DMS153 (cell line): ENCODE measurements around the gene SDCCAG8.
"Not testable (repeated sequence)": the region's sequence is repeated elsewhere in the genome, so short reads cannot be mapped to it uniquely, and the experiment has no call there.

ENCODE experiments used
- DNase-seq: peaks from one replicate; lab custom pipeline; 2025; lab: John Stamatoyannopoulos, UW

The SDCCAG8 gene

GRCh38 chr1:243335292-243335691, 79.5 kb downstream of the SDCCAG8 start:
- DNase-seq: no peak

- DNase-seq: no peak
These were observed 80.3 kb downstream of the SDCCAG8 start for GRCh38 chr1:243336163-243336562.

- not testable (repeated sequence) for DNase-seq
These were observed 83.0 kb downstream of the SDCCAG8 start for GRCh38 chr1:243338848-243339247.

GRCh38 chr1:243341074-243341473, 85.2 kb downstream of the SDCCAG8 start:
- DNase-seq: no peak

GRCh38 chr1:243343970-243344937, 88.4 kb downstream of the SDCCAG8 start:
- peak; percentile 69 for DNase-seq

- DNase-seq: no peak
These were observed 89.4 kb downstream of the SDCCAG8 start for GRCh38 chr1:243345205-243345604.

GRCh38 chr1:243346016-243346415, 90.2 kb downstream of the SDCCAG8 start:
- no peak for DNase-seq

GRCh38 chr1:243346468-243346867, 90.6 kb downstream of the SDCCAG8 start:
- DNase-seq: no peak

GRCh38 chr1:243348331-243348730, 92.5 kb downstream of the SDCCAG8 start:
- no peak for DNase-seq

- DNase-seq: no peak
These were observed 93.3 kb downstream of the SDCCAG8 start for GRCh38 chr1:243349128-243349527.

GRCh38 chr1:243351337-243351736, 95.5 kb downstream of the SDCCAG8 start:
- no peak for DNase-seq

GRCh38 chr1:243354511-243355153, 98.8 kb downstream of the SDCCAG8 start:
- DNase-seq: no peak

GRCh38 chr1:243363832-243364231, 108.0 kb downstream of the SDCCAG8 start:
- DNase-seq: no peak

GRCh38 chr1:243364330-243364729, 108.5 kb downstream of the SDCCAG8 start:
- DNase-seq: no peak

- no peak for DNase-seq
These were observed 109.0 kb downstream of the SDCCAG8 start for GRCh38 chr1:243364866-243365265.

- DNase-seq: no peak
These were observed 111.5 kb downstream of the SDCCAG8 start for GRCh38 chr1:243367314-243367713.

- DNase-seq: no peak
These were observed 118.6 kb downstream of the SDCCAG8 start for GRCh38 chr1:243374412-243374811.

- DNase-seq: no peak
These were observed 119.8 kb downstream of the SDCCAG8 start for GRCh38 chr1:243375596-243375995.

GRCh38 chr1:243378669-243379068, 122.8 kb downstream of the SDCCAG8 start:
- DNase-seq: no peak

- DNase-seq: no peak
These were observed 123.4 kb downstream of the SDCCAG8 start for GRCh38 chr1:243379208-243379607.

- DNase-seq: no peak
These were observed 123.9 kb downstream of the SDCCAG8 start for GRCh38 chr1:243379706-243380105.

GRCh38 chr1:243388276-243388675, 132.4 kb downstream of the SDCCAG8 start:
- no peak for DNase-seq

- no peak for DNase-seq
These were observed 134.4 kb downstream of the SDCCAG8 start for GRCh38 chr1:243390162-243390791.
